GM23338 (cell line): ENCODE data around the gene MYOF. TPM values are rescaled to one million over a fixed set of nuclear protein-coding genes. Genes with fewer than 3 reads are reported as not detected.

Source experiments
- ATAC-seq: fragments of 200-7000 bp; cut with Tn5 transposase; 3 replicates; pipeline ENCODE4 v1.9.1; 2020
- DNase-seq: peaks from one replicate; pipeline ENCODE4 v3.0.0-alpha.2; 2015; ENCODE audit warnings: low spot score
- H2AFZ ChIP-seq: fragments of 200-600 bp; sonication (generic); 2 replicates; pipeline ENCODE4 v1.8.0; 2016; ENCODE audit warnings: antibody characterized with exemption, mild to moderate bottlenecking, moderate library complexity
- H3F3A ChIP-seq: fragments of 200-600 bp; sonication (generic); replicated peaks from 2 replicates; pipeline ENCODE4 v1.8.0; 2017; ENCODE audit warnings: antibody characterized with exemption, mixed run types, low read depth
- H3K27ac ChIP-seq: fragments of 200-600 bp; sonication (generic); 2 replicates; pipeline ENCODE4 v1.6.1; 2016; ENCODE audit warnings: low read depth
- H3K27me3 ChIP-seq: fragments of 200-600 bp; sonication (generic); 2 replicates; pipeline ENCODE4 v1.8.0; 2016; ENCODE audit warnings: mild to moderate bottlenecking, mixed run types, moderate library complexity; ENCODE audit not compliant: insufficient read depth
- H3K36me3 ChIP-seq: fragments of 200-600 bp; sonication (generic); 2 replicates; pipeline ENCODE4 v1.8.0; 2016; ENCODE audit warnings: mild to moderate bottlenecking; ENCODE audit not compliant: insufficient read depth
- H3K4me1 ChIP-seq: fragments of 200-600 bp; sonication (generic); 2 replicates; pipeline ENCODE4 v1.8.0; 2016; ENCODE audit warnings: mild to moderate bottlenecking, moderate library complexity; ENCODE audit not compliant: insufficient read depth
- H3K4me2 ChIP-seq: fragments of 200-600 bp; sonication (generic); 2 replicates; pipeline ENCODE4 v1.7.1; 2017; ENCODE audit warnings: mixed run types
- H3K4me3 ChIP-seq: fragments of 200-600 bp; sonication (generic); 2 replicates; pipeline ENCODE4 v1.6.1; 2016; ENCODE audit warnings: mixed run types
- H3K79me2 ChIP-seq: fragments of 200-600 bp; sonication (generic); replicated peaks from 2 replicates; pipeline ENCODE4 v1.8.0; 2017; ENCODE audit warnings: mild to moderate bottlenecking; ENCODE audit not compliant: insufficient read depth
- H3K9me2 ChIP-seq: fragments of 200-600 bp; sonication (generic); 2 replicates; pipeline ENCODE4 v1.8.0; 2017; ENCODE audit not compliant: insufficient read depth
- H4K20me1 ChIP-seq: fragments of 200-600 bp; sonication (generic); replicated peaks from 2 replicates; pipeline ENCODE4 v1.8.0; 2017; ENCODE audit warnings: mild to moderate bottlenecking; ENCODE audit not compliant: insufficient read depth
- H3K27ac Mint-ChIP-seq: 2 replicates; pipeline ENCODE4 v1.8.0; 2020; ENCODE audit warnings: inconsistent platforms, mild to moderate bottlenecking, moderate library complexity, mixed read lengths
- H3K27me3 Mint-ChIP-seq: 3 replicates; pipeline ENCODE4 v1.8.0; 2022; ENCODE audit warnings: low read depth, mild to moderate bottlenecking, moderate library complexity, mixed read lengths, inconsistent platforms; ENCODE audit not compliant: insufficient read depth, poor library complexity
- H3K36me3 Mint-ChIP-seq: 3 replicates; pipeline ENCODE4 v1.8.0; 2021; ENCODE audit warnings: low read depth, mild to moderate bottlenecking, inconsistent platforms, moderate library complexity, mixed read lengths
- H3K4me1 Mint-ChIP-seq: 3 replicates; pipeline ENCODE4 v1.8.0; 2020; ENCODE audit warnings: mild to moderate bottlenecking, inconsistent platforms, mixed read lengths
- H3K4me3 Mint-ChIP-seq: 3 replicates; pipeline ENCODE4 v1.8.0; 2021; ENCODE audit warnings: moderate library complexity, mild to moderate bottlenecking, inconsistent platforms, mixed read lengths
- H3K9me3 Mint-ChIP-seq: 3 replicates; pipeline ENCODE4 v1.8.0; 2020; ENCODE audit warnings: moderate library complexity, mild to moderate bottlenecking, inconsistent platforms, mixed read lengths
- CREB1 ChIP-seq: fragments of 250-450 bp; sonication (Bioruptor Pico); IDR thresholded peaks from 2 replicates; pipeline ENCODE4 v1.5.0; 2020; ENCODE audit warnings: low read depth, mild to moderate bottlenecking, moderate library complexity
- ETS1 ChIP-seq: IDR thresholded peaks from 2 replicates; pipeline ENCODE4 v1.6.1; 2016; ENCODE audit warnings: antibody characterized with exemption
- EZH2phosphoT487 ChIP-seq: fragments of 200-600 bp; sonication (generic); IDR thresholded peaks from one replicate; pipeline ENCODE4 v1.8.1; 2018; ENCODE audit warnings: antibody characterized with exemption; ENCODE audit not compliant: unreplicated experiment
- JUNB ChIP-seq: IDR thresholded peaks from one replicate; pipeline ENCODE4 v1.6.1; 2016; ENCODE audit warnings: antibody characterized with exemption; ENCODE audit not compliant: unreplicated experiment
- POLR2AphosphoS5 ChIP-seq: IDR thresholded peaks from 2 replicates; pipeline ENCODE4 v1.6.1; 2016; ENCODE audit warnings: antibody characterized with exemption, low read depth
- STAT1 ChIP-seq: IDR thresholded peaks from one replicate; pipeline ENCODE4 v1.6.1; 2016; ENCODE audit warnings: antibody characterized with exemption; ENCODE audit not compliant: unreplicated experiment
- ZNF114 ChIP-seq: fragments of 250-450 bp; sonication (Bioruptor Pico); IDR thresholded peaks from 2 replicates; pipeline ENCODE4 v1.5.0; 2020; ENCODE audit warnings: mild to moderate bottlenecking, moderate library complexity
- ZNF462 ChIP-seq: fragments of 250-450 bp; sonication (Bioruptor Pico); IDR thresholded peaks from 2 replicates; pipeline ENCODE4 v1.5.0; 2020; ENCODE audit warnings: mild to moderate bottlenecking, moderate library complexity
- polyA plus RNA-seq: library from polyadenylated mRNA; unstranded; fragments of >200 nt; fragmentation: Nextera tagmentation; extraction: Ambion mirVana; gene quantifications from 2 replicates; pipeline ENCODE4 v1.2.1, GENCODE V29; 2016
- total RNA-seq: library from RNA; depleted of rRNA; stranded (reverse); fragments of >200 nt; shearing (Covaris generic); gene quantifications from 2 replicates; pipeline ENCODE4 v1.2.3, GENCODE V29; 2014

Gene MYOF
- total and polyA plus RNA-seq, 2 experiments from 2014 or later: 0.82 to 1.4 TPM

DNA sequence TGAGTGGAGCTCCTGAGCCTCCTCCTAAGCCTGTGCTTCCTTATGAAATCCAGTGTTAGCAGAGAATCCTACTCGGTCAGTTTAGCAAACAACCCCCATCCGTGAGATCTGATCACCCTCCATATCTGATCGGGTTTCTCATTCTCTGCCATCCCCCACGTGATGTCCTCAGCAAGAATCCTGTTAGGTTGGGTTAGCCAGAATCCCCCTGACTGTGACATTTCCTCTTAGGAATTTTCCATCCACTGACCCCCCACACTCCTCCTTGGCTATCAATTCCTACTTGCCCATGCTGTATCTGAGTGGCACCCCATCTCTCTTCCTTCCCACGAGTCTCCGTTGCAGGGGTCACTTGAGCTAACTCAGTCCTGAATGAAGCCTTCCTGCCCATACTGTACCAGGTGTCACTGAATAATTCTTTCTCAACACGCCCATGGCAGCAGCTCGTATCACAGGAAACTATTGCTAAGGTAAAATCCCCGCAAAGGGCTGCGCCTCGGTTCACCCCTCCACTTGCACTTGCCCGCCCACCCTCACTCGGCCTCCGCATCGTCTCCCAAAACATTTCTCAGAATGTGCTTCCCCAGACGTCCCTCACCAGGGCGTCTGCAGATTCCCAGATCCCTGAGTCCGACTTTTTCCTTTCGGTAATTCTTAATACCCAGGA is 44.1 kb downstream of the MYOF start:
- Histone ChIP-seq H3K79me2 (no peaks in the 10 kb centered on the region), H3K4me2 (peak overlapping the region; percentile 77), H3K36me3 (no peaks in the 10 kb centered on the region), H3F3A (peaks cover 6% of the 10 kb centered on the region; the same call in 1 of the 2 replicates), H3K27ac (peak overlapping the region; percentile 89), H3K4me3 (peak overlapping the region; percentile 45), H4K20me1 (no peaks in the 10 kb centered on the region), H3K27me3 (no peaks in the 10 kb centered on the region), H3K4me1 (peaks cover 37% of the 10 kb centered on the region), H3K9me2 (no peaks in the 10 kb centered on the region), H2AFZ (no peak overlapping the region; the same call in 1 of the 2 replicates)
- peak overlapping the region; percentile 70 for H3K4me3 Mint-ChIP-seq
- H3K36me3 Mint-ChIP-seq: no peaks in the 10 kb centered on the region
- TF ChIP-seq ZNF462 (CRISPR knock-in tag): 0 out of 2 replicates have a peak, but pooled peaks have one; percentile 16
- no peak for TF ChIP-seq STAT1
- 0 out of 2 replicates have a peak, but pooled peaks have one; percentile 38 for TF ChIP-seq ETS1
- no peak for TF ChIP-seq CREB1 (CRISPR knock-in tag)
- TF ChIP-seq JUNB: no peak
- no peak; the same call in 1 of the 2 replicates for TF ChIP-seq POLR2AphosphoS5
- no peak for TF ChIP-seq EZH2phosphoT487
- no peak for TF ChIP-seq ZNF114 (CRISPR knock-in tag)
- peak; percentile 11 for ATAC-seq
- H3K9me3 Mint-ChIP-seq: no peaks in the 10 kb centered on the region; the same call in 2 of the 3 replicates
- H3K4me1 Mint-ChIP-seq: peaks cover 62% of the 10 kb centered on the region
- peaks cover 13% of the 10 kb centered on the region for H3K27me3 Mint-ChIP-seq
- DNase-seq: peak; percentile 73
- H3K27ac Mint-ChIP-seq: peak overlapping the region; percentile 95
